ENCODE measurements around the gene FRK.

Gene FRK

GRCh38 chr6:116022841-116023445, 37.7 kb downstream of the FRK start:
- no peaks in the 10 kb centered on the region for H3K9me2 ChIP-seq (replicated peaks; ENCODE audit: low read depth, low read length)
- no peaks in the 10 kb centered on the region for H3K79me2 ChIP-seq (ENCODE audit: insufficient read depth, low read length)
- no peak overlapping the region for H3K9ac ChIP-seq (ENCODE audit: low read depth, low read length, poor library complexity, severe bottlenecking)
- H3K27me3 ChIP-seq (ENCODE audit: insufficient read depth, low read length, poor library complexity, severe bottlenecking) = no peaks in the 10 kb centered on the region
- no peaks in the 10 kb centered on the region for H3K36me3 ChIP-seq (ENCODE audit: insufficient read depth, low read length)
- H3F3A ChIP-seq (ENCODE audit: low read depth) = no peaks in the 10 kb centered on the region
- no peaks in the 10 kb centered on the region for H4K20me1 ChIP-seq (ENCODE audit: insufficient read depth, low read length, poor library complexity, severe bottlenecking)
- H2AFZ ChIP-seq (ENCODE audit: low read length) = no peak overlapping the region
- TF ChIP-seq CTCF (conservative IDR thresholded peaks at IDR 0.05; ENCODE audit: low read length) = no peak
- TF ChIP-seq EZH2phosphoT487 (IDR thresholded peaks at IDR 0.05; ENCODE audit: borderline replicate concordance) = no peak
- H3K4me3 ChIP-seq (ENCODE audit: low read length, poor library complexity, severe bottlenecking) = no peak overlapping the region
- H3K9me3 ChIP-seq (ENCODE audit: insufficient read depth, low read depth, low read length) = no peaks in the 10 kb centered on the region
- H3K4me1 ChIP-seq (ENCODE audit: insufficient read depth, low read length, poor library complexity, severe bottlenecking) = no peaks in the 10 kb centered on the region
- no peak overlapping the region for H3K4me2 ChIP-seq (ENCODE audit: low read depth, low read length, poor library complexity, severe bottlenecking)

- no peak for TF ChIP-seq EZH2phosphoT487 (IDR thresholded peaks at IDR 0.05; ENCODE audit: borderline replicate concordance)
- no peak for TF ChIP-seq CTCF (conservative IDR thresholded peaks at IDR 0.05; ENCODE audit: low read length)
- H3K36me3 ChIP-seq (ENCODE audit: insufficient read depth, low read length) = no peaks in the 10 kb centered on the region
- no peaks in the 10 kb centered on the region for H3K9me2 ChIP-seq (replicated peaks; ENCODE audit: low read depth, low read length)
- H2AFZ ChIP-seq (ENCODE audit: low read length) = no peak overlapping the region
- no peaks in the 10 kb centered on the region for H3K79me2 ChIP-seq (ENCODE audit: insufficient read depth, low read length)
- H3K4me1 ChIP-seq (ENCODE audit: insufficient read depth, low read length, poor library complexity, severe bottlenecking) = no peaks in the 10 kb centered on the region
- no peak overlapping the region for H3K4me2 ChIP-seq (ENCODE audit: low read depth, low read length, poor library complexity, severe bottlenecking)
- H3F3A ChIP-seq (ENCODE audit: low read depth) = no peaks in the 10 kb centered on the region
- no peak overlapping the region for H3K4me3 ChIP-seq (ENCODE audit: low read length, poor library complexity, severe bottlenecking)
- H3K27me3 ChIP-seq (ENCODE audit: insufficient read depth, low read length, poor library complexity, severe bottlenecking) = no peaks in the 10 kb centered on the region
- H3K9me3 ChIP-seq (ENCODE audit: insufficient read depth, low read depth, low read length) = no peaks in the 10 kb centered on the region
- no peak overlapping the region for H3K9ac ChIP-seq (ENCODE audit: low read depth, low read length, poor library complexity, severe bottlenecking)
- H4K20me1 ChIP-seq (ENCODE audit: insufficient read depth, low read length, poor library complexity, severe bottlenecking) = no peaks in the 10 kb centered on the region
Observed at GRCh38 chr6:116020738-116021137, 40.0 kb downstream of the FRK start.

GRCh38 chr6:116019428-116019827, 41.3 kb downstream of the FRK start:
- no peaks in the 10 kb centered on the region for H3K9me3 ChIP-seq (ENCODE audit: insufficient read depth, low read depth, low read length)
- no peak overlapping the region for H3K4me2 ChIP-seq (ENCODE audit: low read depth, low read length, poor library complexity, severe bottlenecking)
- H3K79me2 ChIP-seq (ENCODE audit: insufficient read depth, low read length) = no peaks in the 10 kb centered on the region
- H3K9me2 ChIP-seq (replicated peaks; ENCODE audit: low read depth, low read length) = no peaks in the 10 kb centered on the region
- no peaks in the 10 kb centered on the region for H3F3A ChIP-seq (ENCODE audit: low read depth)
- no peaks in the 10 kb centered on the region for H4K20me1 ChIP-seq (ENCODE audit: insufficient read depth, low read length, poor library complexity, severe bottlenecking)
- no peaks in the 10 kb centered on the region for H3K4me1 ChIP-seq (ENCODE audit: insufficient read depth, low read length, poor library complexity, severe bottlenecking)
- H3K36me3 ChIP-seq (ENCODE audit: insufficient read depth, low read length) = no peaks in the 10 kb centered on the region
- no peak overlapping the region for H2AFZ ChIP-seq (ENCODE audit: low read length)
- no peak overlapping the region for H3K4me3 ChIP-seq (ENCODE audit: low read length, poor library complexity, severe bottlenecking)
- H3K27me3 ChIP-seq (ENCODE audit: insufficient read depth, low read length, poor library complexity, severe bottlenecking) = no peaks in the 10 kb centered on the region
- no peak for TF ChIP-seq CTCF (conservative IDR thresholded peaks at IDR 0.05; ENCODE audit: low read length)
- TF ChIP-seq EZH2phosphoT487 (IDR thresholded peaks at IDR 0.05; ENCODE audit: borderline replicate concordance) = no peak
- no peak overlapping the region for H3K9ac ChIP-seq (ENCODE audit: low read depth, low read length, poor library complexity, severe bottlenecking)

Measured in Loucy (cell line).